ENCODE data around the gene CSNK1G1. TPM values are rescaled to one million over a fixed set of nuclear protein-coding genes. Genes with fewer than 3 reads are reported as not detected.

CSNK1G1 gene
- total RNA-seq, 1 experiment from 2014 or later: 19.6 TPM

- Histone ChIP-seq H3K4me3 (no peak overlapping the region), H3K27me3 (ENCODE audit: insufficient read depth, low read depth) (no peaks in the 10 kb centered on the region), H2AFZ (no peak overlapping the region), H3F3A (ENCODE audit: insufficient read depth, low read depth) (no peaks in the 10 kb centered on the region), H3K4me2 (no peak overlapping the region), H3K9me2 (ENCODE audit: insufficient read depth) (no peaks in the 10 kb centered on the region), H3K9me3 (ENCODE audit: insufficient read depth, low read depth) (no peaks in the 10 kb centered on the region), H4K20me1 (ENCODE audit: insufficient read depth) (no peaks in the 10 kb centered on the region), H3K4me1 (replicated peaks; ENCODE audit: insufficient read depth) (no peaks in the 10 kb centered on the region), H3K27ac (no peak overlapping the region), H3K36me3 (ENCODE audit: low read depth) (no peaks in the 10 kb centered on the region; the same call in 1 of the 2 replicates), H3K79me2 (ENCODE audit: low read depth) (0 out of 2 replicates have a peak, but pooled peaks cover 2% of the 10 kb centered on the region)
- CTCF ChIA-PET: no interaction called here
- BruUV-seq (replicated peaks): no TSS peak
- DNase-seq: no peak
- intact Hi-C loops (cut with micrococcal nuclease; ENCODE audit: unreplicated experiment): no loop called here
- no peak for TF ChIP-seq EZH2 (IDR thresholded peaks at IDR 0.05; ENCODE audit: low read depth)
- TF ChIP-seq, protein P1, sequence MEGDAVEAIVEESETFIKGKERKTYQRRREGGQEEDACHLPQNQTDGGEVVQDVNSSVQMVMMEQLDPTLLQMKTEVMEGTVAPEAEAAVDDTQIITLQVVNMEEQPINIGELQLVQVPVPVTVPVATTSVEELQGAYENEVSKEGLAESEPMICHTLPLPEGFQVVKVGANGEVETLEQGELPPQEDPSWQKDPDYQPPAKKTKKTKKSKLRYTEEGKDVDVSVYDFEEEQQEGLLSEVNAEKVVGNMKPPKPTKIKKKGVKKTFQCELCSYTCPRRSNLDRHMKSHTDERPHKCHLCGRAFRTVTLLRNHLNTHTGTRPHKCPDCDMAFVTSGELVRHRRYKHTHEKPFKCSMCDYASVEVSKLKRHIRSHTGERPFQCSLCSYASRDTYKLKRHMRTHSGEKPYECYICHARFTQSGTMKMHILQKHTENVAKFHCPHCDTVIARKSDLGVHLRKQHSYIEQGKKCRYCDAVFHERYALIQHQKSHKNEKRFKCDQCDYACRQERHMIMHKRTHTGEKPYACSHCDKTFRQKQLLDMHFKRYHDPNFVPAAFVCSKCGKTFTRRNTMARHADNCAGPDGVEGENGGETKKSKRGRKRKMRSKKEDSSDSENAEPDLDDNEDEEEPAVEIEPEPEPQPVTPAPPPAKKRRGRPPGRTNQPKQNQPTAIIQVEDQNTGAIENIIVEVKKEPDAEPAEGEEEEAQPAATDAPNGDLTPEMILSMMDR (conservative IDR thresholded peaks at IDR 0.05): no peak
- POLR2A ChIA-PET (ENCODE audit: unreplicated experiment): no interaction called here
Observed at GRCh38 chr15:64289550-64289949, 66.4 kb downstream of the CSNK1G1 start.

DNA sequence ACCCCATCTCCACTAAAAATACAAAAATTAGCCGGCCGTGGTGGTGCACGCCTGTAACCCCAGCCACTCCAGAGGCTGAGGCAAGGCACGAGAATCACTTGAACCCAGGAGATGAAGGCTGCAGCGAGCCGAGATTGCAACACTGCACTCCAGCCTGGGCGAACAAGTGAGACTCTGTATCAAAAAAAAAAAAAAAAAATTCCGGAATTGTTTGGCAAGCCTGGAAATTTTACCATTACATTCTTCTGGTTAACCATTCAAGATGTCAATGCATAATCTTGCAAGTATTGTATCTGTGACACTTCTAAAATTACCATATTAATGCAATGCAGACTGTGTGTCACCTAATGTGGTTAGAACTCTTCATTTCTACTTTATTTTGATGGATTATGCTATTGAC lies 67.0 kb downstream of the CSNK1G1 start:
- CTCF ChIA-PET: no interaction called here
- Histone ChIP-seq H3K4me2 (no peak overlapping the region), H3K36me3 (ENCODE audit: low read depth) (no peaks in the 10 kb centered on the region; the same call in 1 of the 2 replicates), H3K79me2 (ENCODE audit: low read depth) (0 out of 2 replicates have a peak, but pooled peaks cover 2% of the 10 kb centered on the region), H3K27me3 (ENCODE audit: insufficient read depth, low read depth) (no peaks in the 10 kb centered on the region), H4K20me1 (ENCODE audit: insufficient read depth) (no peaks in the 10 kb centered on the region), H3K9me3 (ENCODE audit: insufficient read depth, low read depth) (no peaks in the 10 kb centered on the region), H3K9me2 (ENCODE audit: insufficient read depth) (no peaks in the 10 kb centered on the region), H2AFZ (no peak overlapping the region), H3K27ac (no peak overlapping the region), H3K4me3 (no peak overlapping the region), H3K4me1 (replicated peaks; ENCODE audit: insufficient read depth) (no peaks in the 10 kb centered on the region), H3F3A (ENCODE audit: insufficient read depth, low read depth) (no peaks in the 10 kb centered on the region)
- POLR2A ChIA-PET (ENCODE audit: unreplicated experiment): no interaction called here
- BruUV-seq (replicated peaks): no TSS peak
- TF ChIP-seq, protein P1 (conservative IDR thresholded peaks at IDR 0.05): no peak
- no peak for TF ChIP-seq EZH2 (IDR thresholded peaks at IDR 0.05; ENCODE audit: low read depth)
- intact Hi-C loops (cut with micrococcal nuclease; ENCODE audit: unreplicated experiment): no loop called here
- no peak for DNase-seq

GRCh38 chr15:64288577-64288976 lies 67.4 kb downstream of the CSNK1G1 start:
- Histone ChIP-seq H3K27ac (no peak overlapping the region), H3K9me2 (ENCODE audit: insufficient read depth) (no peaks in the 10 kb centered on the region), H3K4me3 (no peak overlapping the region), H3K4me1 (replicated peaks; ENCODE audit: insufficient read depth) (no peaks in the 10 kb centered on the region), H3F3A (ENCODE audit: insufficient read depth, low read depth) (no peaks in the 10 kb centered on the region), H3K27me3 (ENCODE audit: insufficient read depth, low read depth) (no peaks in the 10 kb centered on the region), H3K9me3 (ENCODE audit: insufficient read depth, low read depth) (no peaks in the 10 kb centered on the region), H2AFZ (no peak overlapping the region), H3K36me3 (ENCODE audit: low read depth) (no peaks in the 10 kb centered on the region; the same call in 1 of the 2 replicates), H4K20me1 (ENCODE audit: insufficient read depth) (no peaks in the 10 kb centered on the region), H3K79me2 (ENCODE audit: low read depth) (0 out of 2 replicates have a peak, but pooled peaks cover 2% of the 10 kb centered on the region), H3K4me2 (no peak overlapping the region)
- no peak for DNase-seq
- no TSS peak for BruUV-seq (replicated peaks)
- intact Hi-C loops (cut with micrococcal nuclease; ENCODE audit: unreplicated experiment): no loop called here
- ChIA-PET POLR2A (ENCODE audit: unreplicated experiment) (no interaction called here), CTCF (no interaction called here)
- TF ChIP-seq, protein P1 (conservative IDR thresholded peaks at IDR 0.05): no peak
- TF ChIP-seq EZH2 (IDR thresholded peaks at IDR 0.05; ENCODE audit: low read depth): no peak
